ENCODE results near the gene G2E3.
"Not testable (repeated sequence)": the region's sequence is repeated elsewhere in the genome, so short reads cannot be mapped to it uniquely, and the experiment has no call there.

The G2E3 gene

GRCh38 chr14:30532264-30532663 is 26.7 kb upstream of the G2E3 start:
- no peak for DNase-seq (ENCODE audit: extremely low read depth, insufficient read length)
- Histone ChIP-seq H3K4me3 (replicated peaks; ENCODE audit: low read depth, low read length) (no peak overlapping the region), H3K27me3 (replicated peaks; ENCODE audit: control insufficient read depth, insufficient read depth, low read length) (no peaks in the 10 kb centered on the region), H3K36me3 (ENCODE audit: control insufficient read depth, insufficient read depth, low read length) (no peaks in the 10 kb centered on the region)
- no peak for TF ChIP-seq CTCF (IDR thresholded peaks at IDR 0.05; ENCODE audit: insufficient read depth, low read length, poor library complexity, severe bottlenecking)

GRCh38 chr14:30533126-30533525 is 25.8 kb upstream of the G2E3 start:
- no peak for DNase-seq (ENCODE audit: extremely low read depth, insufficient read length)
- no peak for TF ChIP-seq CTCF (IDR thresholded peaks at IDR 0.05; ENCODE audit: insufficient read depth, low read length, poor library complexity, severe bottlenecking)
- Histone ChIP-seq H3K27me3 (replicated peaks; ENCODE audit: control insufficient read depth, insufficient read depth, low read length) (no peaks in the 10 kb centered on the region), H3K4me3 (replicated peaks; ENCODE audit: low read depth, low read length) (no peak overlapping the region), H3K36me3 (ENCODE audit: control insufficient read depth, insufficient read depth, low read length) (no peaks in the 10 kb centered on the region)

- DNase-seq (ENCODE audit: extremely low read depth, insufficient read length) = no peak
- TF ChIP-seq CTCF (IDR thresholded peaks at IDR 0.05; ENCODE audit: insufficient read depth, low read length, poor library complexity, severe bottlenecking) = no peak
- Histone ChIP-seq H3K27me3 (replicated peaks; ENCODE audit: control insufficient read depth, insufficient read depth, low read length) (no peaks in the 10 kb centered on the region), H3K36me3 (ENCODE audit: control insufficient read depth, insufficient read depth, low read length) (no peaks in the 10 kb centered on the region), H3K4me3 (replicated peaks; ENCODE audit: low read depth, low read length) (no peak overlapping the region)
Measured at GRCh38 chr14:30541318-30541717, 17.6 kb upstream of the G2E3 start.

- H3K36me3 ChIP-seq (ENCODE audit: control insufficient read depth, insufficient read depth, low read length); H3K4me3 ChIP-seq (replicated peaks; ENCODE audit: low read depth, low read length); DNase-seq (ENCODE audit: extremely low read depth, insufficient read length); H3K27me3 ChIP-seq (replicated peaks; ENCODE audit: control insufficient read depth, insufficient read depth, low read length): not testable (repeated sequence)
Measured at GRCh38 chr14:30546735-30547134, 12.2 kb upstream of the G2E3 start.

- Histone ChIP-seq H3K27me3 (replicated peaks; ENCODE audit: control insufficient read depth, insufficient read depth, low read length) (no peaks in the 10 kb centered on the region), H3K36me3 (ENCODE audit: control insufficient read depth, insufficient read depth, low read length) (no peaks in the 10 kb centered on the region), H3K4me3 (replicated peaks; ENCODE audit: low read depth, low read length) (no peak overlapping the region)
- TF ChIP-seq CTCF (IDR thresholded peaks at IDR 0.05; ENCODE audit: insufficient read depth, low read length, poor library complexity, severe bottlenecking) = no peak
- no peak for DNase-seq (ENCODE audit: extremely low read depth, insufficient read length)
Measured at GRCh38 chr14:30547388-30548048, 11.4 kb upstream of the G2E3 start.

- Histone ChIP-seq H3K27me3 (replicated peaks; ENCODE audit: control insufficient read depth, insufficient read depth, low read length) (no peaks in the 10 kb centered on the region), H3K36me3 (ENCODE audit: control insufficient read depth, insufficient read depth, low read length) (no peaks in the 10 kb centered on the region), H3K4me3 (replicated peaks; ENCODE audit: low read depth, low read length) (no peak overlapping the region)
- no peak for TF ChIP-seq CTCF (IDR thresholded peaks at IDR 0.05; ENCODE audit: insufficient read depth, low read length, poor library complexity, severe bottlenecking)
- DNase-seq (ENCODE audit: extremely low read depth, insufficient read length) = no peak
Measured at GRCh38 chr14:30550335-30550734, 8.6 kb upstream of the G2E3 start.

All from GM06990 (cell line).